ENCODE data around the gene DERL2. TPM values are rescaled to one million over a fixed set of nuclear protein-coding genes. Genes with fewer than 3 reads are reported as not detected.

The DERL2 gene
- total and polyA plus RNA-seq, 2 donors (not counting 1 experiment from before 2014, with no cell fraction given), result 34.8 to 74.2 TPM

DNA sequence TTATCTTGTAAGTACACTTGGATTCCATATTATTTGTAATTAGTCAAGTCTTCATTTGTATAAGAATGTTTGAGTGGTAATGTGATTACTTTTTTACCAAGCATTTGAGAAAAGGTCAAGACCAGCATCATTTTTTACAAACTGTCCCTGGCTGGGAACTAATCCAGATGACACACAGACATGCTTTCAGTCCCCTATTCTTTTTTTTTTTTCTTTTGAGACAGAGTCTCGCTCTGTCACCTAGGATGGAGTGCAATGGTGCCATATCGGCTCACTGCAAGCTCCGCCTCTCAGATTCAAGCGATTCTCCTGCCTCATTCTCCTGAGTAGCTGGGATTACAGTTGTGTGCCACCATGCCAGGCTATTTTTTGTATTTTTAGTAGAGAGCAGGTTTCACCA is 4.5 kb downstream of the DERL2 start:
- Histone ChIP-seq H3K36me3 (replicated peaks in 1 of 2; ENCODE audit: control extremely low read depth in 1 of 2, control insufficient read depth in 1 of 2, extremely low read depth in 1 of 2, insufficient read depth in 2 of 2, low read length in 1 of 2) (peaks cover 26 to 79% of the 10 kb centered on the region in 2 experiments), H3K9me3 (ENCODE audit: control extremely low read depth in 1 of 3, control insufficient read depth in 2 of 3, insufficient read depth in 1 of 3, low read length in 2 of 3) (peaks cover 0 to 1% (median 0%) of the 10 kb centered on the region in 3 donors), H4K20me1 (ENCODE audit: control insufficient read depth, insufficient read depth, low read length, poor library complexity, severe bottlenecking) (peaks cover 33% of the 10 kb centered on the region), H3K79me2 (ENCODE audit: control insufficient read depth, insufficient read depth, low read length) (peaks cover 57% of the 10 kb centered on the region), H3K4me2 (replicated peaks; ENCODE audit: low read depth, low read length, poor library complexity, severe bottlenecking) (no peak overlapping the region), H3K4me3 (ENCODE audit: control extremely low read depth in 1 of 5, extremely low read depth in 1 of 5, insufficient read depth in 1 of 5, low read depth in 2 of 5, low read length in 4 of 5) (no peak overlapping the region), H3K4me1 (ENCODE audit: control insufficient read depth in 2 of 2, insufficient read depth in 2 of 2, low read length in 2 of 2) (peaks cover 9 to 15% of the 10 kb centered on the region in 2 donors), H2AFZ (ENCODE audit: insufficient read depth, low read depth, low read length, poor library complexity, severe bottlenecking) (no peak overlapping the region), H3K27ac (ENCODE audit: low read length in 2 of 2) (no peak overlapping the region), H3K27me3 (replicated peaks in 1 of 4; ENCODE audit: control extremely low read depth in 1 of 4, control insufficient read depth in 3 of 4, insufficient read depth in 4 of 4, low read length in 3 of 4) (no peaks in the 10 kb centered on the region), H3K9ac (ENCODE audit: low read length) (no peak overlapping the region)
- POLR2A ChIA-PET, result no interaction called here
- ATAC-seq (ENCODE audit: low read depth) (no peak), DNase-seq (no peak)
- 100% methylated on average over 4 of the region's 4 CpGs for WGBS (ENCODE audit: insufficient coverage)
- TF ChIP-seq, protein P1, sequence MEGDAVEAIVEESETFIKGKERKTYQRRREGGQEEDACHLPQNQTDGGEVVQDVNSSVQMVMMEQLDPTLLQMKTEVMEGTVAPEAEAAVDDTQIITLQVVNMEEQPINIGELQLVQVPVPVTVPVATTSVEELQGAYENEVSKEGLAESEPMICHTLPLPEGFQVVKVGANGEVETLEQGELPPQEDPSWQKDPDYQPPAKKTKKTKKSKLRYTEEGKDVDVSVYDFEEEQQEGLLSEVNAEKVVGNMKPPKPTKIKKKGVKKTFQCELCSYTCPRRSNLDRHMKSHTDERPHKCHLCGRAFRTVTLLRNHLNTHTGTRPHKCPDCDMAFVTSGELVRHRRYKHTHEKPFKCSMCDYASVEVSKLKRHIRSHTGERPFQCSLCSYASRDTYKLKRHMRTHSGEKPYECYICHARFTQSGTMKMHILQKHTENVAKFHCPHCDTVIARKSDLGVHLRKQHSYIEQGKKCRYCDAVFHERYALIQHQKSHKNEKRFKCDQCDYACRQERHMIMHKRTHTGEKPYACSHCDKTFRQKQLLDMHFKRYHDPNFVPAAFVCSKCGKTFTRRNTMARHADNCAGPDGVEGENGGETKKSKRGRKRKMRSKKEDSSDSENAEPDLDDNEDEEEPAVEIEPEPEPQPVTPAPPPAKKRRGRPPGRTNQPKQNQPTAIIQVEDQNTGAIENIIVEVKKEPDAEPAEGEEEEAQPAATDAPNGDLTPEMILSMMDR (IDR thresholded peaks at IDR 0.05), result no peak
- TF ChIP-seq EZH2 (IDR thresholded peaks at IDR 0.05; ENCODE audit: borderline replicate concordance, insufficient read depth, low read depth, low read length, poor library complexity, severe bottlenecking), result no peak
- Mint-ChIP-seq H3K4me1 (peaks cover 28% of the 10 kb centered on the region), H3K27ac (no peak overlapping the region), H3K9me3 (ENCODE audit: insufficient read depth) (no peaks in the 10 kb centered on the region), H3K27me3 (no peaks in the 10 kb centered on the region), H3K4me3 (no peak overlapping the region)
- intact Hi-C loops (cut with micrococcal nuclease), result loop anchor here (10.0 kb wide), 1 partner anchor 1173 kb away; the partner anchor contains the start of genes C17orf100 and MED31
- CTCF ChIA-PET, result no interaction called here

DNA sequence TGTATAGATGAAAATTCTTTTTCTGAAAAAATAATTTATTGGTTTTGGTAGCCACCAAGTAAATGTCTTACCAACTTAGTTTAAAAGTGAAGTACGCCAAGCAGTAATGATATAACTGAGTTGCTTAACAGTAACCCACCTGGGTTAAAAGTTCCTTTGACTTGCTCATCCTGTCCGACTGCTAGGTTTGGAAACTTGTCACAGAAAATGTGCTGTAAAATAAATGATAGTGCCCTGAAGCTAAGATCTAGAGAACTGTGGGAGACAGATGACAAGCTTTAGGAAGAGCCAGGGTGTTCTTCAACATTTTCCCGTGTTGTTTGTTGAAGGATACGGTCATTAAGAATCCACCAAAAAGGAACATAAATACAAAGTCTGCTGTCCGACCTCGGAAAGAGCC is 5.0 kb downstream of the DERL2 start:
- DNase-seq (no peak), ATAC-seq (ENCODE audit: low read depth) (no peak)
- Mint-ChIP-seq H3K27ac (no peak overlapping the region), H3K4me1 (peaks cover 28% of the 10 kb centered on the region), H3K27me3 (no peaks in the 10 kb centered on the region), H3K9me3 (ENCODE audit: insufficient read depth) (no peaks in the 10 kb centered on the region), H3K4me3 (no peak overlapping the region)
- Histone ChIP-seq H3K9ac (ENCODE audit: low read length) (no peak overlapping the region), H3K79me2 (ENCODE audit: control insufficient read depth, insufficient read depth, low read length) (peaks cover 57% of the 10 kb centered on the region), H2AFZ (ENCODE audit: insufficient read depth, low read depth, low read length, poor library complexity, severe bottlenecking) (no peak overlapping the region), H4K20me1 (ENCODE audit: control insufficient read depth, insufficient read depth, low read length, poor library complexity, severe bottlenecking) (peaks cover 33% of the 10 kb centered on the region), H3K4me3 (ENCODE audit: control extremely low read depth in 1 of 5, extremely low read depth in 1 of 5, insufficient read depth in 1 of 5, low read depth in 2 of 5, low read length in 4 of 5) (no peak overlapping the region), H3K27ac (ENCODE audit: low read length in 2 of 2) (no peak overlapping the region), H3K36me3 (replicated peaks in 1 of 2; ENCODE audit: control extremely low read depth in 1 of 2, control insufficient read depth in 1 of 2, extremely low read depth in 1 of 2, insufficient read depth in 2 of 2, low read length in 1 of 2) (peaks cover 26 to 80% of the 10 kb centered on the region in 2 experiments), H3K4me1 (ENCODE audit: control insufficient read depth in 2 of 2, insufficient read depth in 2 of 2, low read length in 2 of 2) (peaks cover 9 to 15% of the 10 kb centered on the region in 2 donors), H3K27me3 (replicated peaks in 1 of 4; ENCODE audit: control extremely low read depth in 1 of 4, control insufficient read depth in 3 of 4, insufficient read depth in 4 of 4, low read length in 3 of 4) (no peaks in the 10 kb centered on the region), H3K9me3 (ENCODE audit: control extremely low read depth in 1 of 3, control insufficient read depth in 2 of 3, insufficient read depth in 1 of 3, low read length in 2 of 3) (peaks cover 0 to 1% (median 0%) of the 10 kb centered on the region in 3 donors), H3K4me2 (replicated peaks; ENCODE audit: low read depth, low read length, poor library complexity, severe bottlenecking) (no peak overlapping the region)
- TF ChIP-seq, protein P1 (IDR thresholded peaks at IDR 0.05), result no peak
- no peak for TF ChIP-seq EZH2 (IDR thresholded peaks at IDR 0.05; ENCODE audit: borderline replicate concordance, insufficient read depth, low read depth, low read length, poor library complexity, severe bottlenecking)
- WGBS (ENCODE audit: insufficient coverage), result 80% methylated on average over 1 of the region's 6 CpGs
- POLR2A ChIA-PET, result no interaction called here
- CTCF ChIA-PET, result no interaction called here
- intact Hi-C loops (cut with micrococcal nuclease), result loop anchor here (10.0 kb wide), 1 partner anchor 1174 kb away; the partner anchor contains the start of genes C17orf100 and MED31

All from B cell (primary cell).